ENCODE measurements around the gene PSTPIP1. TPM values are rescaled to one million over a fixed set of nuclear protein-coding genes. Genes with fewer than 3 reads are reported as not detected.

The PSTPIP1 gene
- polyA plus RNA-seq, 2 donors: 2.5 to 3.6 TPM

DNA sequence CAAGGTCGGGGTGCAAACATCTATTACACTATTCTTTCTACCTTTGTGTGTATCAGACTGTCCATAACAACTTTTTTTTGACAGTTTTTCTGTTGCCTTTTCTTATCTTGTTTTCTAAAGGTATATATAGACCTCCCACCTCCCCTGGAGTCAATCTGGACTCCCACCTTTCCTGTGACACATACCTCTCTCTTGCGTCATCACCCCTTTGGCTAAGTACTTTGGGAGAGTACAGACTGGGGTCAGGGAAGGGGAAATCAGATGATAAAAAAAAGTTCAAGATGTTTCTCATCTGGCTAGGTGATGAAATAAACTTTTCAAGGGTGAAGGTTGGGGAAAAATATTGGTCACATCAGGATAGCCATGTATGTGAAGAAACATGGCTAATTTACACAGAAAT is 58.8 kb downstream of the PSTPIP1 start:
- H3K36me3 ChIP-seq (ENCODE audit: control insufficient read depth in 2 of 2, insufficient read depth in 2 of 2, low read length in 1 of 2): peaks cover 0 to 4% of the 10 kb centered on the region in 2 donors
- H3K27me3 ChIP-seq (ENCODE audit: control insufficient read depth in 1 of 2, insufficient read depth in 2 of 2, low read length in 2 of 2): no peaks in the 10 kb centered on the region
- WGBS, 2 donors: 92 to 97% methylated on average over 2 of the region's 2 CpGs
- H3K4me1 ChIP-seq (ENCODE audit: control insufficient read depth in 2 of 2, insufficient read depth in 2 of 2, low read length in 1 of 2): no peaks in the 10 kb centered on the region
- no peaks in the 10 kb centered on the region for H3K9me3 ChIP-seq (ENCODE audit: control insufficient read depth in 2 of 2, insufficient read depth in 1 of 2, low read depth in 1 of 2, low read length in 1 of 2)
- no peak overlapping the region for H3K4me3 ChIP-seq (ENCODE audit: low read depth in 1 of 2, low read length in 2 of 2)
- no peak overlapping the region for H3K27ac ChIP-seq (ENCODE audit: low read depth in 2 of 2, low read length in 1 of 2)

DNA sequence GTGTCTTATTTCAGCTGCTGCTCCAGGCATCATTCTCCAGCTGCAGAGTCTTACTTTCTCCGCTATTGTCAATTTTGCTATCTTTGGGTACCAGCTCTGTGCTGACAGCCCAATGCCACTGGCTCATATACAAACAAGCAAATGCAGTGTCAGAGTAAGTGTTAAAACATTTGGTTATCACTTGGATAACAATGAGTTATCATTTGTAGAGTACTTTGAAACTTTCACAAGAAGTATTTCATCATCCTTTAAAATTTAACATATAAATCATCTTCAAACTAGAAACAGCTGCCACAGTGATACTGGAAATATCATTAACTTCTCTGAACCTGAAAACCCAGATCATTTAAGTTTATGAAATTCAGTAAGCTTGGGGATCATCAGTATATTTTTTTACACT is 62.1 kb downstream of the PSTPIP1 start:
- no peaks in the 10 kb centered on the region for H3K27me3 ChIP-seq (ENCODE audit: control insufficient read depth in 1 of 2, insufficient read depth in 2 of 2, low read length in 2 of 2)
- H3K4me1 ChIP-seq (ENCODE audit: control insufficient read depth in 2 of 2, insufficient read depth in 2 of 2, low read length in 1 of 2): no peaks in the 10 kb centered on the region
- peaks cover 0 to 4% of the 10 kb centered on the region in 2 donors for H3K36me3 ChIP-seq (ENCODE audit: control insufficient read depth in 2 of 2, insufficient read depth in 2 of 2, low read length in 1 of 2)
- no peaks in the 10 kb centered on the region for H3K9me3 ChIP-seq (ENCODE audit: control insufficient read depth in 2 of 2, insufficient read depth in 1 of 2, low read depth in 1 of 2, low read length in 1 of 2)
- no peak overlapping the region for H3K27ac ChIP-seq (ENCODE audit: low read depth in 2 of 2, low read length in 1 of 2)
- 94% methylated on average over 1 of the region's 1 CpG for WGBS, 2 donors
- H3K4me3 ChIP-seq (ENCODE audit: low read depth in 1 of 2, low read length in 2 of 2): no peak overlapping the region

DNA sequence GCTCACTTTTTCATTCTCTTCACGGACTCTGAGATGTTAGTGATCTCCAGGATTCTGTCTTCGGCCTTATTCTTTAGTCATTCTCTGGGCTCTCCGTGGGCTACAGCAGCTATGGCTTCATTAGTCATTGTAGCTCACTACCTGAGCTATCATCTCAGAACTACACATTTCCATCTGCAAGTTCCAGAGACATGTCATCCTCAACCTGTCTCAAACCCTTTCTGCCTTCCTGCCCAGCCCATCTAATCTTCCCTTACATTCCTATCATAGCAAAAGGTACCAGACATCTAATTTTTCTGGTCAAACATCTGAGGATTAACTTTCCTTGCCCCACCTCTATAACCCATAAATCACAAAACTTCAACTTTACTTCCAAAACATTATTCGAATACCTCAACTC is 62.8 kb downstream of the PSTPIP1 start:
- no peaks in the 10 kb centered on the region for H3K27me3 ChIP-seq (ENCODE audit: control insufficient read depth in 1 of 2, insufficient read depth in 2 of 2, low read length in 2 of 2)
- WGBS, 2 donors: 88 to 90% methylated on average over 4 of the region's 4 CpGs
- H3K36me3 ChIP-seq (ENCODE audit: control insufficient read depth in 2 of 2, insufficient read depth in 2 of 2, low read length in 1 of 2): peaks cover 0 to 2% of the 10 kb centered on the region in 2 donors
- H3K27ac ChIP-seq (ENCODE audit: low read depth in 2 of 2, low read length in 1 of 2): no peak overlapping the region
- H3K4me1 ChIP-seq (ENCODE audit: control insufficient read depth in 2 of 2, insufficient read depth in 2 of 2, low read length in 1 of 2): no peaks in the 10 kb centered on the region
- no peak overlapping the region for H3K4me3 ChIP-seq (ENCODE audit: low read depth in 1 of 2, low read length in 2 of 2)
- H3K9me3 ChIP-seq (ENCODE audit: control insufficient read depth in 2 of 2, insufficient read depth in 1 of 2, low read depth in 1 of 2, low read length in 1 of 2): no peaks in the 10 kb centered on the region

DNA sequence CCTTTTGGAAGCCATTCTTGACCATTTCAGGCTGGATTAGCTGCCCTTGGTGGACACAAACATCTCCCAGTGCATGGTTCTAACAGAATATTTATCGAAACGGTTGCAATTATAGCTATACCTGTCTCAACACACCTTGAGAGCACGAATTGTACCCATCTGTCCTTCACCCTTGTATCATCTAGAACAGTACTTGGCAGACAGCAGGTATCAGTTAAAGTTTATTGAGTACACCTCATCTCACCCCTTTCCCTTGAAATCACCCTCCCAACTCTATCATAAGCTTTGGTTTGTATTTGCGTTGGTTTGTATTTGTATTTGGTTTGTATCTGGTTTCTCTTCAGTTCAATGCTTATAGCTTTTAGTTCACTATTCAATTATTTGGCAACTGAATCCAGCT is 63.5 kb downstream of the PSTPIP1 start:
- WGBS, 2 donors: 90 to 95% methylated on average over 4 of the region's 4 CpGs
- H3K9me3 ChIP-seq (ENCODE audit: control insufficient read depth in 2 of 2, insufficient read depth in 1 of 2, low read depth in 1 of 2, low read length in 1 of 2): no peaks in the 10 kb centered on the region
- H3K27me3 ChIP-seq (ENCODE audit: control insufficient read depth in 1 of 2, insufficient read depth in 2 of 2, low read length in 2 of 2): no peaks in the 10 kb centered on the region
- no peak overlapping the region for H3K27ac ChIP-seq (ENCODE audit: low read depth in 2 of 2, low read length in 1 of 2)
- no peak overlapping the region for H3K4me3 ChIP-seq (ENCODE audit: low read depth in 1 of 2, low read length in 2 of 2)
- H3K36me3 ChIP-seq (ENCODE audit: control insufficient read depth in 2 of 2, insufficient read depth in 2 of 2, low read length in 1 of 2): no peaks in the 10 kb centered on the region
- no peaks in the 10 kb centered on the region for H3K4me1 ChIP-seq (ENCODE audit: control insufficient read depth in 2 of 2, insufficient read depth in 2 of 2, low read length in 1 of 2)

DNA sequence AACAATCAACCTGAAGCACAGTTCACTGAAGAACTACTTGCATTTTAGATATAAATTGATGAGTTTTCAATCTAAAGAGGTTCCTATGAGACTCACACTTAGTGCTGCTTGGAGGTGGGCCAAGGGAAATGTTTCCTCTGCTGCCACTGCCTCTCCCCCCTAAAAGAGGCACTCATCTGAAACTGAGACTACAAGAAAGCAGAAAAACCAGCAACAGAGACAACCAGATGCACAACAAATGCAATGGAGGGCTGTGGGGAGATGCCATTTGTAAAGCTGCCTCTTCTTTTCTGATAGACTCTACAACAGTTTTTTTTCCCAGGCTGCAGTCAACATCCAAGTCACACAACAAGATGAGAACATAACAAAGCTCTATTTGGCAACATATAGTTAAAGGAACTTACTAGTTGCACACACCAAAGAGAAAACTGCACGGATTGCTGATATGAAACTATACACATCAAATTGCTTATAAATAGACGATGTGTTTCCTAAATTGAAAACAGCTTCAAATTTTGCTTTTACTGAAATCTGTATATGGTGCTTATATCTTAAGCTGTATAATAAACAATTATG is 64.9 kb downstream of the PSTPIP1 start:
- WGBS, 2 donors: 31 to 39% methylated on average over 2 of the region's 2 CpGs
- no peaks in the 10 kb centered on the region for H3K36me3 ChIP-seq (ENCODE audit: control insufficient read depth in 2 of 2, insufficient read depth in 2 of 2, low read length in 1 of 2)
- no peaks in the 10 kb centered on the region for H3K9me3 ChIP-seq (ENCODE audit: control insufficient read depth in 2 of 2, insufficient read depth in 1 of 2, low read depth in 1 of 2, low read length in 1 of 2)
- no peak overlapping the region for H3K27ac ChIP-seq (ENCODE audit: low read depth in 2 of 2, low read length in 1 of 2)
- no peaks in the 10 kb centered on the region for H3K4me1 ChIP-seq (ENCODE audit: control insufficient read depth in 2 of 2, insufficient read depth in 2 of 2, low read length in 1 of 2)
- H3K27me3 ChIP-seq (ENCODE audit: control insufficient read depth in 1 of 2, insufficient read depth in 2 of 2, low read length in 2 of 2): no peaks in the 10 kb centered on the region
- no peak overlapping the region for H3K4me3 ChIP-seq (ENCODE audit: low read depth in 1 of 2, low read length in 2 of 2)

DNA sequence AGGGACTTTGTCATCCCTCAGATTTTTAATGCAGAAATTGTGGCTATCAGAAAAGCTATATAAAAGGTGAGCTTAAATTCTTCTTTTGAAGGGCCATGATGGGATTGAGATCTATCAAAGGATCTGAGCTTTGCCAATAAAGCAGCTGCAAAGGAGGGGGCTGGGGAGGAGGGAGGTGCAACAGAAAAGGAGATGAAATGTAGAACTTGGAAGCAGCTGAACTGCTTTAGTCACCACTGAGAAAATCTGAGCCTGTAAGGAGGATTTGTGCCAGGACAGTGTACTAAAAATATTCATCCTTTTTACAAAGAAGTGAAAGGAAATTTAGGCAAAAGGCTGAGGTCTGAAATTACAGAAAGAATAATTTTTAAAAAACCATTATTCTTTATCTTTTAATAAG is 65.6 kb downstream of the PSTPIP1 start:
- Histone ChIP-seq H3K27ac (ENCODE audit: low read depth in 2 of 2, low read length in 1 of 2) (no peak overlapping the region), H3K4me3 (ENCODE audit: low read depth in 1 of 2, low read length in 2 of 2) (no peak overlapping the region), H3K9me3 (ENCODE audit: control insufficient read depth in 2 of 2, insufficient read depth in 1 of 2, low read depth in 1 of 2, low read length in 1 of 2) (no peaks in the 10 kb centered on the region), H3K4me1 (ENCODE audit: control insufficient read depth in 2 of 2, insufficient read depth in 2 of 2, low read length in 1 of 2) (no peaks in the 10 kb centered on the region), H3K27me3 (ENCODE audit: control insufficient read depth in 1 of 2, insufficient read depth in 2 of 2, low read length in 2 of 2) (no peaks in the 10 kb centered on the region), H3K36me3 (ENCODE audit: control insufficient read depth in 2 of 2, insufficient read depth in 2 of 2, low read length in 1 of 2) (no peaks in the 10 kb centered on the region)

DNA sequence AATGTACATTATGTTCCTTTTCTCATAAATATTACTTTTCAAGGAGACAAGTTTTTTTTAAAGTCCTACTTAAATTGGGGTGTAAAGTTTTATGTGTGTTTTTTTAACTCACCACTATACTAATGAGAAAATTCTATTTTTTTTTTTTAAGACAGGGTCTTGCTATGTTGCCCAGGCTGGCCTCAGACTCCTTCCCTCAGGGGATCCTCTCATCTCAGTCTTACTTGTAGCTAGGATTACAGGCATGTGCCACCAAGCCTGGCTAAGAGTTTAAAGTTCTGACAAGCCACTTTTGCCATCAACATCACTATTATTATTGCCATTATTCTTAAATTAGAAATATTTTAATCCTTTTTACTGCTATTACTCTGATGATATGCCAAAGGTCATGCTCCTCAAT is 68.3 kb downstream of the PSTPIP1 start:
- no peaks in the 10 kb centered on the region for H3K36me3 ChIP-seq (ENCODE audit: control insufficient read depth in 2 of 2, insufficient read depth in 2 of 2, low read length in 1 of 2)
- H3K4me3 ChIP-seq (ENCODE audit: low read depth in 1 of 2, low read length in 2 of 2): no peak overlapping the region
- H3K27ac ChIP-seq (ENCODE audit: low read depth in 2 of 2, low read length in 1 of 2): no peak overlapping the region
- no peaks in the 10 kb centered on the region for H3K4me1 ChIP-seq (ENCODE audit: control insufficient read depth in 2 of 2, insufficient read depth in 2 of 2, low read length in 1 of 2)
- no peaks in the 10 kb centered on the region for H3K27me3 ChIP-seq (ENCODE audit: control insufficient read depth in 1 of 2, insufficient read depth in 2 of 2, low read length in 2 of 2)
- H3K9me3 ChIP-seq (ENCODE audit: control insufficient read depth in 2 of 2, insufficient read depth in 1 of 2, low read depth in 1 of 2, low read length in 1 of 2): no peaks in the 10 kb centered on the region

DNA sequence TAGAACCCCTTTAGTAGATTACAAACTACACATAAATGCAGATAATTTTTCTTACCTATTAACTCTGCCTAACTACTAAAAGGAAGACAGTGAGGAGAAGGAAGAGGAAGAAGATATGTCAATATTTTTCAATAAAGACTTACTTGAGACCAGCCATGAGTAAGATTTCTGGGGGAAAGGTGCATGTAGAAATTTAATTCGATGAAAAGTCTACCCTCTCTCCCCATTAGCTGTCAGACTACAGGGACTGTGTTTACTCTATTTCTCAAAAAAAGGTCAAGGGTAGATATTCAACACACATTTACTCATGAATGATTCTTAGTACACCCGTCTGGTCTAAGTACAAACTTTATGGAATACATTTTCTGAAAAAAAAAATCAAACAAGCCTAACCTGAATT is 69.1 kb downstream of the PSTPIP1 start:
- Histone ChIP-seq H3K27ac (ENCODE audit: low read depth in 2 of 2, low read length in 1 of 2) (no peak overlapping the region), H3K36me3 (ENCODE audit: control insufficient read depth in 2 of 2, insufficient read depth in 2 of 2, low read length in 1 of 2) (no peaks in the 10 kb centered on the region), H3K9me3 (ENCODE audit: control insufficient read depth in 2 of 2, insufficient read depth in 1 of 2, low read depth in 1 of 2, low read length in 1 of 2) (no peaks in the 10 kb centered on the region), H3K27me3 (ENCODE audit: control insufficient read depth in 1 of 2, insufficient read depth in 2 of 2, low read length in 2 of 2) (no peaks in the 10 kb centered on the region), H3K4me1 (ENCODE audit: control insufficient read depth in 2 of 2, insufficient read depth in 2 of 2, low read length in 1 of 2) (no peaks in the 10 kb centered on the region), H3K4me3 (ENCODE audit: low read depth in 1 of 2, low read length in 2 of 2) (no peak overlapping the region)
- 51 to 77% methylated on average over 2 of the region's 2 CpGs for WGBS, 2 donors

DNA sequence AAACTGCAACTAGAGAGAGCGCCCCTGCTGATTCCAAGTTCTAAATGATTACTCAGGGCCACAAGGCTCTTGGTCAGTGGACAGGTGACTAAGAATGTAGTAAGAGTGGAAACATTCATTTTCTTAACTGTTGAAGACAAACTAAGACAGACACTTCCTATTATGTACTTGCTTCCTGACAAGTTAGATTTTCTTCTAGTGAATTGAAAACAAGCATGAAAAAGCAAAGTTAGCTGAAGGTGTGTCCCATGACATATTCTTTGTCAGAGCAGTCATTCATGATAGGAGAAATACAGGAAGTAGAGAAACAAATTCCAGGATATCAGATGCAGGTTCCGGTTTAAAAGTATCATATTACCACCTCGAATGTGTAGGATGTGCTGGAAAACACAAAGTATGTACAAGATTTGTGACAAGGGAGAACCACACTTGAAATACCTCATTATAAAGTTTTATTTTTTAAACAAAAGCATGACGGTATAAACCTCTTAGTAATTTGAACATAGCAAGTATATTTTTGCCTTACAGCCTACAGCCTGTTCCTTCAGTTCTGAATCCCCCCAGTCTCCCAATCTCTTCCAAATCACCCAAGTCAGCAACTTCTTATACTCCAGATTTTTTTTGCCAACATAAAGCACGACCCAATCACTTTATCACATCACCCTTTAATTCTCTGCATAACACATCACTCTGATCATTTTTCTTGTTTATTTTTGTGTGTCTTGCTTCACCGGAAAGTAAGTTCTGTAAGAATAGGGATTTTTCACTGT is 69.8 kb downstream of the PSTPIP1 start:
- Histone ChIP-seq H3K4me1 (ENCODE audit: control insufficient read depth in 2 of 2, insufficient read depth in 2 of 2, low read length in 1 of 2) (peaks cover 0 to 3% of the 10 kb centered on the region in 2 donors), H3K9me3 (ENCODE audit: control insufficient read depth in 2 of 2, insufficient read depth in 1 of 2, low read depth in 1 of 2, low read length in 1 of 2) (no peaks in the 10 kb centered on the region), H3K27me3 (ENCODE audit: control insufficient read depth in 1 of 2, insufficient read depth in 2 of 2, low read length in 2 of 2) (no peaks in the 10 kb centered on the region), H3K27ac (ENCODE audit: low read depth in 2 of 2, low read length in 1 of 2) (peak overlapping the region in 1 of 2 donors; percentile 54), H3K4me3 (ENCODE audit: low read depth in 1 of 2, low read length in 2 of 2) (no peak overlapping the region), H3K36me3 (ENCODE audit: control insufficient read depth in 2 of 2, insufficient read depth in 2 of 2, low read length in 1 of 2) (no peaks in the 10 kb centered on the region)
- 67% methylated on average over 6 of the region's 6 CpGs for WGBS, 2 donors

Data from esophagus (tissue), 2 donors.